ENCODE data around the gene MCHR1.
"Not testable (repeated sequence)": the region's sequence is repeated elsewhere in the genome, so short reads cannot be mapped to it uniquely, and the experiment has no call there.

The MCHR1 gene

DNA sequence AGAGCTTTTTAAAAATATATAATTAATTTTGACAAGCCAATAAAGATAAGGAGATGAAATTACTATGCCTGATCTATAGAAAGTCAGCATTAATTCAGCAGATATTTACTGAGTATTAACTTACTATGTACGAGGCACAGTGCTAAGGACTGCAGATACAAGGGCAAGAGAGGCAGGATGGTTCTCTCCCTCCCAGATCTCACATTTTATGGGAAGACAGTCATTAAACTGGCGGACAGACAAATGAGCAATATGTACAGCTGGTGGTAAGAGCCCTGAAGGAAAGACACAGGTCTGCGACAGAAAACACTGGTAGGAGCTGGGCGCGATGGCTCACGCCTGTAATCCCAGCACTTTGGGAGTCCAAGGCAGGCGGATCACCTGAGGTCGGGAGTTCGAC lies 36.8 kb downstream of the MCHR1 start:
- H3K18ac ChIP-seq (ENCODE audit: low read length): peak overlapping the region; percentile 78
- H2BK5ac ChIP-seq (ENCODE audit: low read depth, low read length, poor library complexity): peak overlapping the region; percentile 90
- no peak for DNase-seq
- H4K12ac ChIP-seq (ENCODE audit: low read depth, low read length): no peak overlapping the region
- peak overlapping the region; percentile 88 for H4K91ac ChIP-seq (ENCODE audit: low read depth, low read length)
- H3K9ac ChIP-seq (ENCODE audit: low read length): no peak overlapping the region
- H3K14ac ChIP-seq (ENCODE audit: low read length): peak overlapping the region; percentile 80
- H2BK120ac ChIP-seq (ENCODE audit: insufficient read depth, low read length, poor library complexity): peak overlapping the region; percentile 89
- H3K79me2 ChIP-seq (ENCODE audit: control insufficient read depth, insufficient read depth, low read length, poor library complexity): peaks cover 5% of the 10 kb centered on the region
- H3K4me3 ChIP-seq (ENCODE audit: low read depth, low read length): no peak overlapping the region
- H3K9me3 ChIP-seq (ENCODE audit: insufficient read depth, low read depth, low read length): no peaks in the 10 kb centered on the region
- peak overlapping the region; percentile 56 for H4K8ac ChIP-seq (ENCODE audit: low read depth, low read length)
- H3K4me1 ChIP-seq (ENCODE audit: control insufficient read depth in 1 of 2, insufficient read depth in 2 of 2, low read length in 2 of 2): peaks cover 21 to 49% of the 10 kb centered on the region in 2 experiments
- H3K79me1 ChIP-seq (ENCODE audit: low read length): peaks cover 58% of the 10 kb centered on the region
- H2AK5ac ChIP-seq (ENCODE audit: low read length): peak overlapping the region; percentile 93
- no CpG with 5 or more reads among the region's 9 CpGs for WGBS (ENCODE audit: extremely low coverage, insufficient coverage, insufficient read length)
- H2BK12ac ChIP-seq (ENCODE audit: low read length): peak overlapping the region; percentile 95
- peak overlapping the region; percentile 9 for H3K4ac ChIP-seq (ENCODE audit: low read depth, low read length)
- H3K23ac ChIP-seq (ENCODE audit: low read length): no peak overlapping the region
- H3K27me3 ChIP-seq (ENCODE audit: insufficient read depth, low read length): no peaks in the 10 kb centered on the region
- H2AFZ ChIP-seq (ENCODE audit: insufficient read depth, low read length, poor library complexity): no peak overlapping the region
- no peaks in the 10 kb centered on the region for H3K36me3 ChIP-seq (ENCODE audit: control insufficient read depth in 1 of 2, insufficient read depth in 2 of 2, low read length in 2 of 2)
- H3K27ac ChIP-seq (ENCODE audit: low read depth, low read length): peak overlapping the region; percentile 99
- no peak overlapping the region for H3K4me2 ChIP-seq (ENCODE audit: low read length)

DNA sequence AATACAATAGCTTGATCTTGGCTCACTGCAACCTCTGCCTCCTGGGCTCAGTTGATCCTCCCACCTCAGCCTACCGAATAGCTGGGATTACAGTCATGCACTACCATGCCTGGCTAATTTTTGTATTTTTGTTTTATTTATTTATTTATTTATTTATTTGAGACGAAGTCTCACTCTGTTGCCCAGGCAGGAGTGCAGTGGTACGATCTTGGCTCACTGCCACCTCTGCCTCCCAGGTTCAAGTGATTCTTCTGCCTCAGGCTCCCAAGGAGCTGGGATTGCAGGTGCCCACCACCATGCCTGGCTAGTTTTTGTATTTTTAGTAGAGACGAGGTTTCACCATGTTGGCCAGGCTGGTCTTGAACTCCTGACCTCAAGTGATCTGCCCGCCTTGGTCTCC lies 38.4 kb downstream of the MCHR1 start:
- not testable (repeated sequence) for H3K18ac ChIP-seq (ENCODE audit: low read length); H3K36me3 ChIP-seq (ENCODE audit: control insufficient read depth in 1 of 2, insufficient read depth in 2 of 2, low read length in 2 of 2); H3K27ac ChIP-seq (ENCODE audit: low read depth, low read length); H3K4me2 ChIP-seq (ENCODE audit: low read length); H3K23ac ChIP-seq (ENCODE audit: low read length); H2AFZ ChIP-seq (ENCODE audit: insufficient read depth, low read length, poor library complexity); H3K14ac ChIP-seq (ENCODE audit: low read length); H3K9ac ChIP-seq (ENCODE audit: low read length); DNase-seq; H4K8ac ChIP-seq (ENCODE audit: low read depth, low read length); H3K9me3 ChIP-seq (ENCODE audit: insufficient read depth, low read depth, low read length); H3K79me2 ChIP-seq (ENCODE audit: control insufficient read depth, insufficient read depth, low read length, poor library complexity); H2AK5ac ChIP-seq (ENCODE audit: low read length); H3K27me3 ChIP-seq (ENCODE audit: insufficient read depth, low read length); H2BK5ac ChIP-seq (ENCODE audit: low read depth, low read length, poor library complexity); H3K4ac ChIP-seq (ENCODE audit: low read depth, low read length); H4K12ac ChIP-seq (ENCODE audit: low read depth, low read length); H3K4me3 ChIP-seq (ENCODE audit: low read depth, low read length)
- no CpG with 5 or more reads among the region's 5 CpGs for WGBS (ENCODE audit: extremely low coverage, insufficient coverage, insufficient read length)
- Histone ChIP-seq H3K79me1 (ENCODE audit: low read length) (peaks cover 55% of the 10 kb centered on the region), H2BK12ac (ENCODE audit: low read length) (peak overlapping the region; percentile 88), H3K4me1 (ENCODE audit: control insufficient read depth in 1 of 2, insufficient read depth in 2 of 2, low read length in 2 of 2) (peaks cover 24 to 47% of the 10 kb centered on the region in 2 experiments), H4K91ac (ENCODE audit: low read depth, low read length) (peak overlapping the region; percentile 71), H2BK120ac (ENCODE audit: insufficient read depth, low read length, poor library complexity) (peak overlapping the region; percentile 57)

DNA sequence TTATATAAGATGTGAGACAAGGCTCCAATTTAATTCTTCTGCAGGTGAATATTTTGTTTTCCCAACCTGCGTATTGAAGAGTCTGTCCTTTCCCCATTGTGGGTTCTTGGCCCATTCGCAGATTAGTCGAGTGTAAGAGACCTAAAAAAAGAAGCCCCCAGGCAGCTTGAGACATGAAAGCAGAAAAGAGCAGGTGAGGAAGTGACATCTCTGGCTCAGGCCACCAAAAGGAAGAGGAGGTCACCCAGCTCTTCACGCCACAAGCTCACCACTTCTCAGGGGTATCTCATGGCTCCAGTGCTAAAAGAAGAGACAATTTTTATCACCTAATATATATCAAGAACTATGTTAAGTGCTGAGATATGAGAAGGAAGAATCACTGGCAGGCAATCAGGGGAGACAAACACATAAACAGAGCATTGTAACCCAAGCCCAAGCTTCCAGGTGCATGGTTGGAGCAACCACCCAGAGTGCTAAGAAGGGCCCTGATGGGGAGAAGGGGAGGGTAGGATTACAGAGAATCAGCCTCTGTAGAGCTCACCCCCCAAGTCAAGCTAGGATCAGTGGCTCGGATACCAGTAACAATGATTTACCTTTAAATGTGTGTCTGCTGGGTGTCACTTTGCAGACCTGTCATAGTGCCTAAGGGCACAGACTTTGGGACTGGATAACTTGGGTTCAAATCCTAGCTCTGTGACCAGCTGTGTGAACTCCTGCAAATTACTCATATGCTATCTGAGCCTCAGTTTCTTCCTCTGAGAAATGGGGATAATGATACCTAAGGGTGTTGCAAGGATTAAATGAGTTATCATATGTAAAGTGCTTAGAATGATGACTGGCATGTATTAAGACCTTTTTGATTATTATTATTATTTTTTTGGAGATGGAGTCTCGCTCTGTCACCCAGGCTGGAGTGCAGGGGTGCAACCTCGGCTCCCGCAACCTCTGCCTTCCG lies 39.2 kb downstream of the MCHR1 start:
- H2BK5ac ChIP-seq (ENCODE audit: low read depth, low read length, poor library complexity): peak overlapping the region; percentile 18
- peak overlapping the region; percentile 67 for H2BK12ac ChIP-seq (ENCODE audit: low read length)
- H3K14ac ChIP-seq (ENCODE audit: low read length): peak overlapping the region; percentile 32
- peak overlapping the region; percentile 13 for H3K4ac ChIP-seq (ENCODE audit: low read depth, low read length)
- H4K8ac ChIP-seq (ENCODE audit: low read depth, low read length): peak overlapping the region; percentile 39
- H3K36me3 ChIP-seq (ENCODE audit: control insufficient read depth in 1 of 2, insufficient read depth in 2 of 2, low read length in 2 of 2): no peaks in the 10 kb centered on the region
- no peaks in the 10 kb centered on the region for H3K27me3 ChIP-seq (ENCODE audit: insufficient read depth, low read length)
- H2AK5ac ChIP-seq (ENCODE audit: low read length): peak overlapping the region; percentile 82
- no peak for DNase-seq
- peak overlapping the region; percentile 79 for H4K91ac ChIP-seq (ENCODE audit: low read depth, low read length)
- H3K79me2 ChIP-seq (ENCODE audit: control insufficient read depth, insufficient read depth, low read length, poor library complexity): peaks cover 4% of the 10 kb centered on the region
- H2AFZ ChIP-seq (ENCODE audit: insufficient read depth, low read length, poor library complexity): no peak overlapping the region
- no peak overlapping the region for H3K9ac ChIP-seq (ENCODE audit: low read length)
- peaks cover 55% of the 10 kb centered on the region for H3K79me1 ChIP-seq (ENCODE audit: low read length)
- H3K9me3 ChIP-seq (ENCODE audit: insufficient read depth, low read depth, low read length): no peaks in the 10 kb centered on the region
- H3K18ac ChIP-seq (ENCODE audit: low read length): peak overlapping the region; percentile 48
- H3K4me2 ChIP-seq (ENCODE audit: low read length): no peak overlapping the region
- no CpG with 5 or more reads among the region's 9 CpGs for WGBS (ENCODE audit: extremely low coverage, insufficient coverage, insufficient read length)
- H3K4me3 ChIP-seq (ENCODE audit: low read depth, low read length): no peak overlapping the region
- H3K27ac ChIP-seq (ENCODE audit: low read depth, low read length): no peak overlapping the region
- H3K23ac ChIP-seq (ENCODE audit: low read length): no peak overlapping the region
- H3K4me1 ChIP-seq (ENCODE audit: control insufficient read depth in 1 of 2, insufficient read depth in 2 of 2, low read length in 2 of 2): peaks cover 23 to 42% of the 10 kb centered on the region in 2 experiments
- peak overlapping the region; percentile 44 for H2BK120ac ChIP-seq (ENCODE audit: insufficient read depth, low read length, poor library complexity)
- no peak overlapping the region for H4K12ac ChIP-seq (ENCODE audit: low read depth, low read length)

DNA sequence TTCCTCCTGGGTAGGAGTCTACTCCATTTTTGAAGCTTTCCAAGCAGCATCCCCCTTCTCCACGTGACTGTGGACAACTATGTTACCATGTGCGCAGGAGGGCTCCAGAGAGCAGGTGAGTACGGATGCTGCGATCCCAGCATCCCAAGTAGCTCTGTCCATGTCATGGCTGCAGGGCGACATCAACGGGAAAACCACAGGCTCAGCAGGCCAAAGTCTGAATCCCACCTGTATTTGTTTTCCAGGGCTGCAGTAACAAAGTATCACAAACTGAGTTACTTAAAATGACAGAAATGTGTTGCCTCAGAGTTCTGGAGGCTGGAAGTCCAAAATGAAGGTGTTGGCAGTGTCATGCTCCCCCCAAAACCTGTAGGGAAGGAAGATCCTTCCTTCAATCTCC lies 40.3 kb downstream of the MCHR1 start:
- no CpG with 5 or more reads among the region's 6 CpGs for WGBS (ENCODE audit: extremely low coverage, insufficient coverage, insufficient read length)
- peak overlapping the region; percentile 56 for H3K4ac ChIP-seq (ENCODE audit: low read depth, low read length)
- no peak overlapping the region for H4K12ac ChIP-seq (ENCODE audit: low read depth, low read length)
- peak overlapping the region; percentile 94 for H4K91ac ChIP-seq (ENCODE audit: low read depth, low read length)
- H2AFZ ChIP-seq (ENCODE audit: insufficient read depth, low read length, poor library complexity): peak overlapping the region; percentile 2
- peak overlapping the region; percentile 80 for H2BK120ac ChIP-seq (ENCODE audit: insufficient read depth, low read length, poor library complexity)
- no peak for DNase-seq
- H3K27me3 ChIP-seq (ENCODE audit: insufficient read depth, low read length): no peaks in the 10 kb centered on the region
- no peak overlapping the region for H3K4me2 ChIP-seq (ENCODE audit: low read length)
- H2BK12ac ChIP-seq (ENCODE audit: low read length): peak overlapping the region; percentile 88
- H3K27ac ChIP-seq (ENCODE audit: low read depth, low read length): peak overlapping the region; percentile 57
- peak overlapping the region; percentile 44 for H3K18ac ChIP-seq (ENCODE audit: low read length)
- peak overlapping the region; percentile 72 for H3K14ac ChIP-seq (ENCODE audit: low read length)
- H3K9me3 ChIP-seq (ENCODE audit: insufficient read depth, low read depth, low read length): no peaks in the 10 kb centered on the region
- peak overlapping the region; percentile 60 for H2BK5ac ChIP-seq (ENCODE audit: low read depth, low read length, poor library complexity)
- H4K8ac ChIP-seq (ENCODE audit: low read depth, low read length): peak overlapping the region; percentile 64
- no peaks in the 10 kb centered on the region for H3K36me3 ChIP-seq (ENCODE audit: control insufficient read depth in 1 of 2, insufficient read depth in 2 of 2, low read length in 2 of 2)
- H3K9ac ChIP-seq (ENCODE audit: low read length): no peak overlapping the region
- no peak overlapping the region for H3K23ac ChIP-seq (ENCODE audit: low read length)
- H3K79me2 ChIP-seq (ENCODE audit: control insufficient read depth, insufficient read depth, low read length, poor library complexity): peaks cover 4% of the 10 kb centered on the region
- peak overlapping the region; percentile 16 for H3K4me3 ChIP-seq (ENCODE audit: low read depth, low read length)
- peaks cover 18 to 34% of the 10 kb centered on the region in 2 experiments for H3K4me1 ChIP-seq (ENCODE audit: control insufficient read depth in 1 of 2, insufficient read depth in 2 of 2, low read length in 2 of 2)
- H3K79me1 ChIP-seq (ENCODE audit: low read length): peaks cover 53% of the 10 kb centered on the region
- peak overlapping the region; percentile 89 for H2AK5ac ChIP-seq (ENCODE audit: low read length)
